NCI-H1105 treated with DMSO at 0.1 percent for 48 hours (cell line): ENCODE measurements around the gene SPON2.
A peak's percentile ranks its signal among the peaks of the same experiment; 100 is the strongest.

ENCODE experiments used
- DNase-seq: peaks from one replicate; lab custom pipeline; 2025; lab: John Stamatoyannopoulos, UW

Gene SPON2

DNA sequence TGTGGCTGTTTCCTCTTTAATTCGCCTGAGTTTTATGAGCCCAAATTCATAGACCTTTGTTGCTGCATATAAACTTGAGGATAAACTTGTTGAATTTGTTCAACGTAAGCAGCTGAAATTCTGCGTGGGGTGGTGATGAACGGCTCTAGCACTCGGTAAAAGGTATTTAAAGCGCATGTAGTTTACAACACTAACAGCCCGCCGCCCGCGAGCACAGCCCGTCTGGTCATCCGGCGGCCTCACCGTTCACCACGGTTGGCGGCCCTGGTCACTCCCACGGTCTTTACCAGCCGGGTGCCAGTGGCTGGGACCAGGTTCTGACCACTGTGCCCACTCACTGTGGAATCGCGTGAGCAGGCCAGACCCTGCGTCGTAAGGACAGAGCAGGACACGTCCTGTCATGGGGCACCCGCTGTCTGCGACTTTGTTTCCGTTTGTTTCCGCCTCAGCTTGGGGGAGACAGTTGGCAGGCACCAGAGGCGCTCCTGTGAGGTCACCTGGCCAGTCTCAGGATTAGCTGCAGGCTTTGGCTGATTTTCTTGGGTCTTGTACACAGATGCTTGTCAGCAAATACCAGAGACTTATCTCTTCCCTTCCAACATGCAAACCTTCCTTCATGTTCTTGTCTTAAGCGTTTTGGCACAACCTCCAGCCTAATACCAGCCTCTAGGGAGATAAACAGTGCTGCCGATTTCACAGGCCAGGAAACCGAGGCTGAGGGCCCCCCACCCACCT is 36.8 kb upstream of the SPON2 start:
- DNase-seq, result no peak

DNA sequence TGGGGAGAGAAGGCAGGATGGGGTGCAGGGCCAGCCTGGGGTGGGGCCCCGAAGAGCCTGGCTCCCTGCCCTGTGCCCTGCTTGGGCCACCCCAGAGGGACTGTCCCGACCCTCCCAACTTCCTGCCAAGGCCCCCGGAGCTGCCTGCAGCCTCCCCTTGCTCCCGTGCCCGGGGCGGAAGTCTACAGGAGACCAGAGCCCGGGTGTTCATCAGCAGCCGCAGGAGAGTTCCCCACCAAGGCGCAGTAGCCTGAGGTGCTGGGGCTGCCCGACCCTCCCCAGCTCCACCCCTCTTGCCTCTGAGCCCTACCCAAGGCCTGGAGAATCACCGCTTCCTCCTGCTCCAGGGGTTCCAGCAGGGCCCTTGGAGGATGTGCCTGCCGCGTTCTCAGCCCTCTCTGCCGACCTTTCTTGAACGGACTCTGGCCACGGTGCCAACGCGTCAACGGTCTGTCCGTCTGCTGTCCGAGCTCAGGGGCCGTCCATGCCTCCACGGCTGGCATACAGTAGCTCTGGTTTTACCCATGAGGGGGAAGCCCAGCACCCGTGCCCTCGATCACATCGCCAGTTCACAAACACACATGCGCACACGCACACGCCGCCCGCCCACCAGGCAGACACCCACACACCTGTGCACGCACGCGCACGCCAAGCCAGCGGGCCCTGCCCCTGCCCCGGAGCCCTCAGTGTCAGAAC is 36.0 kb upstream of the SPON2 start:
- DNase-seq, result no peak

DNA sequence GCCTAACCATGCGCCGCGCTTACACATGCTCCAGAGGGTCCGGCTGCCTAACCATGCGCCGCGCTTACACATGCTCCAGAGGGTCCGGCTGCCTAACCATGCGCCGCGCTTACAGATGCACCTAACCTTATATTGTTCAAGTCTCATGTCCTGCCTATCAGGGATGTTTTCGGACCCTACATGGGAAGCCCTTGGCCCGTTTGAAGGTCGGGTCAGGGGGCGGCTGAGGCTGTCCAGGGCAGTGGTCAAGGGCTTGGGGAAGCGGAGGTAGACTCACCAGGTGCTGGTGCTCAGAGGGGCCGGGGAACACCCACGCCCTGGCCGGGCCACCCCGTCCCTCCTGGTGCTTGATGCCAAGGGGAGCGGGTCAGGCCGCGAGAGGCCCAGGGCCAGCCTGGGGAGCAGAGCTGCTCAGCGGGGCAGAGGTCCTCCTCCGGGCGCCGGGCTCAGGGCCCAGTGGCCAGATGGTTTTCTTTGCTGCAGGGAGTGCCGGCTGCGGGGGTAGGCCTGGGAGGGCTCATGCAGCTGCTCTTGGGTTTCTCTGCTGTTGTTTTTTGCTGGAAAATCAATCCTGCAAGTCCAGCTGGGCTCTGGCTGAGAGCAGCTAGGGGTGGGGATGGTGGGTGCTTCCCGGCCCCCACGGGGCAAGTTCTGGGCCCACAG is 35.4 kb upstream of the SPON2 start:
- no peak for DNase-seq

DNA sequence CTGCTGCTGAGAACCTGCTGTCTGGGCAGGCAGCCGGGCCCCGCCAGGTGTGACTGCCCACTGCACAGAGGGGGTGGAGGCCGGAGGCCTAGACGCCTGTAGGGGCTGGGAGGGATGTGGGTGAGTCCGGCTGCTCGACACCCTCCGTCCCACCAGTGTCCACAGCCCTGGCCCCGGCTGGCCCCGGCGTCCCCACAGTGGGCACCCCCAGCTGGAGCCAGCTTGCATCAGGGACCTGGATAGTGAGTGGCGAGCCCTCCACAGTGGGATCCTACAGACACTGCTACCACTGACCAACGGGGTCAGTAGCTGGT is 34.7 kb upstream of the SPON2 start:
- DNase-seq, result no peak

DNA sequence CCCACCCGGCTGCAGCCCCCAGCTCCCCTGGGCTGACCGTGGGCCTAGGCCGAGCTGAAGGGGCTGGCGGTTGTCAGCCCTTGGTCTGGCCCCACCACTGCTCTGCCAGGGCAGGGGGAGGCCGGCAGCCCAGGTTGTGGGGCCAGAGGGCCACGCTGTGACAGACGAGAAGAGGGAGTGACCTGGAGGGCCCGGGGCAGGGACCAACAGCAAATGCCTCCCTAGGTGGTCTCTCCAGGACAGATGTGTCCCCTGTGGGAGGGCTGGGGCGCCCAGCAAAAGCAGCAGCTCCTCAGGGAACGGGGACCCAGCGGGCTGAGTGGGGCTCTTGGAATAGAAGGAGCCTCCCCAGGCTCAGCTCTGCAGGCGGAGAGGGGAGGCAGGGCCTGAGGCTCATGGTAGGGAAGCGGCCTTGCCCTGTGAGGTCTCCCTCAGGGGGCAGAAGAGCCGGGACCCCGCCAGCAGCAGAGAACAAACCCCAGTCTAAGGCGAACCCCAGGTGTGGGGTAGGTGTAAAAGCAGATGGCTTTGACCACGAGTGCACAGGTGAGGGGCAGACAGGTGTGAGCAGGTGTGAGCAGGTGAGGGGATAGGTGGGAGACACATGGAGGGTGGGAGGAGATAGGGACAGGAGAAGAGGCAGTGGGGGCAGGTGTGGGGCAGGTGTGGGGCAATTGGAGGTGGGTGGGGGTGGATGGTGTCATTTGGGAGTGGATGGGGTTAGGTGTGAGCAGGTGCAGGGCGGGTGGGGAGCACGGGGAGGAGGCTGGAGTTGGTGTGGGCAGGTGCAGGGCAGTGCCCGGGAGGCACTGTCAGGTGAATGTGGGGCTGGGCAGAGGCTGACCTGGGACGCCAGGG is 34.1 kb upstream of the SPON2 start:
- peak; percentile 0 for DNase-seq

DNA sequence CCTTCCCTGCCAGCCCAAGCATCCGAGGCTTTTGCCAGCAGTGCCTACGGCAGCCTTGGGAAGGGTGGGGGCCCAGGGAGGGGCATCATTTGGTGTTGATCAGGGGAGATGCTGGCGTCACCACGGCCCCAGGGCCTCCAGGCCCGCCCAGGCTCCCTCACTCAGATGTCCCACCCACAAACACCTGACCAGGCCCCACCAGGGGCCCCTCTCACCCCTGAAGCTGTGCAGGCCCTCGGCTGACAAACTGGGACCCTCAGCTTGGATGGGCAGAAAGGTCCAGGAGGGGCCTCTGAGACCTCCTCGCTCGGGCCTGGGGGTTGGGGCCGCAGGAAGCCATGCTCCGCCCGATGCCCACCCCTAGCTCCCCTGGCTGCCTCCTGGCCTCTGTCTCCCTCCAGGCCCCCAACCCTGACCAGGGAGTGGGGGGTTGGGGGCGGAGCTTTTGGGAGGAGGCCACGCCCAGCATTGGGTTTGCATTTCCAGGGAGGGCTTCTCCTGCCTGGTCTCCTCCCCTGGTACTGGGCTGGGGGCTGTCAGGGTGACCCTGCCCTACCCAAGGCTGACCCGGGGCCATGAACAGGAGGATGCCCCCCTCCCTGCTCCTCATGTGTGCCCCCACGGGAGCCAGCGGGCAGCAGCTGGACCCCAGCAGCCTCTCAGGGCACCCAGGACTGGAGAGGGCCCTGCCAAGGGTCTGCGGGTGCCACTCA is 33.4 kb upstream of the SPON2 start:
- DNase-seq, result no peak

DNA sequence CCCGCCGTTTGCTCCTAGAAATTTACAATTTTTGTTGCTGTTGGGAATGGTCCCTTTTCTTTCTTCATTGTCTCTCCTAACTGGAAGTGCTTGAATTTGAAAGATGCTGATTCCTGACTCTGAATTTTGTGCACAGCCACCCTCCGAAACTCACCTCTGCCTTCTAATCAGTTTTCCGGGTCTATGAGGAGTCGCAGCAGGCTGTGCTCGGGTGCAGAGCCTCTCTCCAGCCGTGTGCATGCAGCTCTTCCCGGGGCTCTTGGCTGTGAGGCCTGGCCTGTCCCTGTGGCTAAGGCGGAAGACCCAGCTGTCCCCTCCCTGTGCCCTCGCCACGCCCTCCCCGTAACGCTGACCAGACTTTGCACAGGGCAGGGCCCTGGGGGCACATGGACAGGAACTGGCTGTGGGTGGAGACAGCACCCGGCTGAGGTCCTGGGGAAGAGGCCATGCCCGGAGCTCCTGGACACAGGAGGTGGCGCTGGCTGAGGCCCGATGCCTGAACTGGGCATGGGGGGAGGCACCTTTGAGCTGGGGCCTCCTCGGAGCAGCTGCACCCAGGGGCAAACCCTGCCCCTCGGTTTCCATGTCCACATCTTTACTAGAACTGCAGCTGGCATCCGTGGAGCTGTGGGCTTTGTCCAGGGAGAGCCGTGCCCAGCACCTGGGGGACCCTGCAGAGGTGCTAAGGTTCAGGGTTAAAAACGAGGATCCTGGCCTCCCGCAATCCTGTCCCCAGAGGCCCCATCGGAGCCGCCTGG is 32.6 kb upstream of the SPON2 start:
- no peak for DNase-seq

DNA sequence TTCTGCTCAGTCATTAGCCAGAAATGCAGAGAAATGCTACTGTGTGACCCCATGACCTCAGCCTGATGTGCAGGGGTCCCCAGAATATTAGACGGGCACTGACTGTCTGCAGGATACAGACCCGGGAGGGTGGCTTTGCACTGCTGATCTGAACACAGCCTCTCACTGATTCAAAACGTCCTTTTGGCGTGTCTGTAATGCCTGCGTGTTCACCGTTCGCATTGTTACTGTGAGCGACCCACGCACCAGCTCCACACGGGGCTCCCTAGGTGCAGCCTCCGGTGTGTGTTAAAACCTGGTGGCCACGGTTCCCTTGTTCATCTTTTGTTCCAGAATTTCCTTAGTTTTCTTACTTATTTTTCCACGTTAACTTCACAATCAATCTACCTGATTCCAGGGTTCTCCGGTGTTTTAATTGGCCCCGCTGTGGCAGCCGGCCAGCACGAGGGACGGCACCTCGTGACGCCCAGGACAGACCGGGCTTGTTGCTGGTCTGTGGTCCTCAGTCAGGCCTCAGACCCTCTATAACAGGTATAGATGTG is 32.0 kb upstream of the SPON2 start:
- no peak for DNase-seq

DNA sequence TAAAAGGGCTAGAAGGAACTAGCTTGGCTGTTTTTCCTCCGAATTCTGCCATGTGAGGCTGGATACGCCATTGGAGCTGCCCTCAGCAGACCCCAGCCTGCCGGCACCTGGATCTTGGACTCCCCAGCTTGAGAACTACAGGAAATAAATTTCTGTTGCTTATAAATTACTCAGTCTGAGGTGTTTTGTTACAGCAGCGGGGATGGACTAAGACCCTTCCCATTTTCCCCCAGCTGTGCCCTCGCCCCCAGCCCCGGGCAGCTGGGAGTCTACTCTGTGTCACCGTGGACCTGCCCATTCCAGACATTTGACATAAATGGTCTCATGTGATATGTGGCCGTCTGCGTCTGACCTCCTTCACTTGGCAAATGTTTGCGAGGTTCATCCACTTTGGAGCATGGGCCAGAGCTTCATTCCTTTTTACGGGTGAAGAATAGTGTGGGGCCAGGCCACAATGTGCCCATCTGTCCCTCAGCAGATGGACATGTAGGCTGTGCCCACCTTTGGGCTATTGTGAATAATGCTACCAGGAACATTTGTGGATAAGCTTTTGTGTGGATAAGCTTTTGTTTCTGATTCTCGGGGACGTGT is 30.7 kb upstream of the SPON2 start:
- DNase-seq, result no peak

DNA sequence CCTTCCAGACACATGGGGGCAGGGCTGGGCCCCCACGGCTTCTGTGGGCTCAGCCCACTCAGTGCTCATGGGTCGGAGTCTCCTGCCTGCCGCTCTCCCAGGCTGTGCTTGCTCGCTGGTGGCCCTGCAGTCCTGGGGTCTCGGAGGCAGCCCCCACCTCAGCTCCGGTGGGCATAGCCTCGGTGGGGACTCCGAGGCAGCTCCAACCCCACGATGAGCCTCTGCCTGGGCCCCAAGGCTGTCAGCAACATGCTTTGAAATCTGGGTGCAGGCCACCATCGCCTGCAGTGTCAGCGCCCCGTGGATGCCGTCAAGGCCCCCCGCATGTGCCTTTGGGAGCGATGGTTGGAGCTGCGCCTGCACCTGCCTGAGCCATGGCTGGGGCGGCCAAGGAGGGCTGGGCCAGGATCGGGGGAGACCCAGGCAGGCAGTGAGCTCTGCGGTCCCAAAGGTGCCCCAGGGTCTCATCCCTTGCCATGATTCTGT is 30.2 kb upstream of the SPON2 start:
- no peak for DNase-seq

DNA sequence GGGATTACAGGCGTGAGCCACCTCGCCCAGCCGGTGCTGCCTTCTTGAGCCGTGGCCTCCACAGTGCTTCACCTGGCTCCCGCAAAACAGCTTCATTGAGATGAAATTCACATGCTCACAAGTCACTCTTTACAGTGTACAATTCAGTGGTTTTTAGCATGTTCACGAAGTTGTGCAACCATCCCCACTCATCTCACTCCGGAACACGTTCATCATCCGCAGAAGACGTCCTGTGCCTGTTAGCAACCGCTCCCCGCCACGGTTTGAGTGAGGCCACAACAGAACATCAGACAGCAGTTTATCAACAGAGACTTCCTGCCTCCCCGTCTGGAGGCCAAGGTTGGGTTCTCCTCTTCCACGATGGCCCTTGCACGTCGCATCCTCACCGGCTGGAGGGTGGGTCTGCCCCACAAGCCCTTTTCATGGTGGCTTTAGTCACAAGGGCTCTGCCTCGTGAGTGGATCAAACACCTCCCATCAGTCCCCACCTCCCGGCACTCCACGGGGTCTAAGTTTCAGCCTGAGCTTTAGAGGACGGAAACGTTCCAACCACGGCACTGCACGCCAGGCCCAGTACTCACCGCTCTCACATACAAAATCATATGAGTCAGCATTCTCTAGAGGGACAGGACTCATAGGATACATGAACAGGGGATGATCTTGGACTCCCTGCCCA is 29.6 kb upstream of the SPON2 start:
- DNase-seq, result no peak

DNA sequence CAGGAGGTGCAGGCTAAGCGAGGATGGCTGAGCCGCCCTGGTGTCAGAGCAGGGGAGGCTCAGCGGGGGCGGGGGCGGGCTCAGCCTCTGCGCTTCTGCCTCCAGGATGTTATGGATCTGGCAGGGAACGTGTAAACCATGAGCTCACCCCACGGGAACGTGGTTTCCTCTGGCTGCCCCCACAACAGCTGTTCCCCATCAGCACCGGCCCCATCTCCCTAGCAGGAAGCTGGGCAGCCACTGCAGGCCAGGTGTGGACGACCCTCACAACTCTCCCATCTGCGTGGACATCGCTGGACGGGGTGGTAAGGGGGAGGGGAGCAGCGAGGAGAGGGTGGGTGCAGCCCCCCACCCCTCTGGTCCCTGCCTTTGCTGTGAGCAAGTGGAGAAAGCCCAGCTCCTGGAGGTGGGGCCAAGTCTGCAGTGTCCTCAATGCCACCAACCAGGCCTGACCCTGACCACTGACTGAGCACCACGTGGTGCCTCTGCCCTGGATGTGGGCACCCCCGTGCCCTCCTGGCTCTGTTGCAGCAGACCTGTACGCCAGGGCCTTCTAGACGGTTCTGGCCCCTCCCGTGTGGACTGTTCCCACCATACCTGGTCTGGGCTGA is 28.1 kb upstream of the SPON2 start:
- no peak for DNase-seq

DNA sequence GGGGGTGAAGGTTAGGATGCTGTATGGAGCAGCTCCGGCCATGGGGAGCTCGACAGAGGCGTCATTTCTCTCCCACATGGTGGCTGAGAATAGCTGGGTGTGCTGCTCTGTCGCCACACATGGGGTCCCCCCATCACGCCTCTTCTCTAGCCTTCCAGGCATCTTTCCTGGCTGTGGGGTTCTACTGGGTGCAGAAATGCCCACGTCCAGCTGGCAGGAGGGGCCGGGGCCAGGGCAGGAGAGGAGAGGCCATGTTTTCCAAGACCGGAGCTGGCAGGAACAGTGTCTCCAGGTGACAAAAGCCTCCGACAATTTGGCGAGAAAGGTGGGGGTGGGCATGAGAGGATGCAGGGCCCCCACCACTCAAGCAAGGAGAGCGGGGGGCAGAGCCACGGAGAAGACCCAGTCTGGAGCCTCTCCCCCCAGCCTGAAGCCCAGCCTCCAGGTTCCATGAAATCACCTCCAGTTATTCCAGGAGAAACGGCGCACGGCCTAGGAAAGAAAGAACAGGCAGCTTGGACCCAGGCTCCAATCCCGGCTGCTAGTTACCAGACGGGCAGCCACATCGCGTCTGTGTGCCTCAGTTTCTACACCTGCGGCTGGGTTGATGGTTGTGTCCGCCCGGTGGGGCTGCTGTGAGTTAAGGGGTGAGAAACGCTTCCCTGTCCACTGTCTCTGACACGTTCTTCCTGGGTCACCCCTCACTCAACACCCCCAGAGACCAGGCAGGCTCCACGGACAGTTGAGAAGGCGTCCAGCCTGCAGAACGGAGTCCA is 27.4 kb upstream of the SPON2 start:
- DNase-seq, result no peak

DNA sequence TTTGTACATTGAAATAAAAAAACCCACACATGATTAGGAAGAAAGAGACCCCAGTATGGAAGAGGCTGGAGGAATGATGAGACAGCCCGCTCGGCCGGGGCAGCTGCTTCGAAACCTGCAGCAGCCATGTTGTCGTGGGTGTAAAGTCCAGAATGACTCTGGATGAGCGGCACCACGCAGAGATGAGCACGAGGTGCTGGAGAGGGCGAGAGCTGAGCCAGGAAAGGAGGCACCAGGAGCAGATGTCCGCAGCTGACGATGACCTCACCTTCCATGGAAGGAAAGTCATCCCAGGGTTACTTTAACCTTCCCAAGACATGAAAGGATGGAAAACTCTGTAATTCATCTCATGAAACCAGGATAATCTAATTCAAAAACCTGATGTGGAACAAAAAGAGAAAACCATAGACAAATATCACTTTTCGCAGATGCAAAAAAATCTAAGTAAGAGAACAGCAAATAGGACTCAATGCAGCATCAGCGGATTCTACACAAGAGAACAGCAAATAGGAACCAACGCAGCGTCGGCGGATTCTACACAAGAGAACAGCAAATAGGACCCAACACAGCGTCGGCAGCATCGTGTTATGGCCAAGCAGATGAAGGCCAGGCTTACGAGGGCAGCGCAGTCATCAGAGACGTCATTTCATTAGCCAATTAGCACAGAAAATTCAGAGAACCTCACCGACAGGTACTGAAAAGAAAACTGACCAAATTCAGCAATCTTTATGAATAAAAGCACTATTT is 25.9 kb upstream of the SPON2 start:
- no peak for DNase-seq

DNA sequence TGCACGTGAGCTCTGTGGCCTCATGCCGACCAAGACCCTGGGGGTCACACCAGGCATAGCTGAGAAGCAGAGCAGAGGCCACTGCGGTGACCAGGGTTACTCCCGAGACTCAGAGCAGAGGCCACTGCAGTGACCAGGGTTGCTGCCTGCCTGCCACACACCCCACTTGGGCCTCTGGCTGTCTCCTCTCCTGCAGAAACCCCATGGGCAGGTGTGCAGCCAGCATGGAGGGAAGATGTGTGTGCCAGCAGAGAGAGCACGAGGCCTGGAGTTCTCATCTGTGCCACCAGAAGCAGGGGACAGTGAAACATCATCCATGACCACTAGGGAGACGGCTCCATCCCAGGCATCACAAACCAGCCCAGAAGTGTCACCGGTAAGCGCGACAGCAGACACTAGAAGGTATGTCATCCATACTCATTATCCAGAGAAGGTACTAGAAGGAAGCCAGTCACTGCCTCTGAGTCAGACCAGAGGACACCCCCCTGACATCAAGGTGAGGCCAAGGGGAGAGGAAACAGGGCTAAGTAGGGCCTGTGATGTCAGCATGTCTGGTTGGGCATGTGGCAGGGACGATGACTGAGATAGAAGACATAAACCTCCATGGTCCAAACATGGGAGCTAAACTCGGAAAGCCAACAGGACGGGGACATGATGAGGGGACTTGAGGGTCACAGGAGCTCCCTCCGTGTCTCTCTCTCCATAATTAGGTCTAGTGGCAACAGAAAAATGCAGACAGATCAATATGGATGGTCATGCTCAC is 24.2 kb upstream of the SPON2 start:
- no peak for DNase-seq

DNA sequence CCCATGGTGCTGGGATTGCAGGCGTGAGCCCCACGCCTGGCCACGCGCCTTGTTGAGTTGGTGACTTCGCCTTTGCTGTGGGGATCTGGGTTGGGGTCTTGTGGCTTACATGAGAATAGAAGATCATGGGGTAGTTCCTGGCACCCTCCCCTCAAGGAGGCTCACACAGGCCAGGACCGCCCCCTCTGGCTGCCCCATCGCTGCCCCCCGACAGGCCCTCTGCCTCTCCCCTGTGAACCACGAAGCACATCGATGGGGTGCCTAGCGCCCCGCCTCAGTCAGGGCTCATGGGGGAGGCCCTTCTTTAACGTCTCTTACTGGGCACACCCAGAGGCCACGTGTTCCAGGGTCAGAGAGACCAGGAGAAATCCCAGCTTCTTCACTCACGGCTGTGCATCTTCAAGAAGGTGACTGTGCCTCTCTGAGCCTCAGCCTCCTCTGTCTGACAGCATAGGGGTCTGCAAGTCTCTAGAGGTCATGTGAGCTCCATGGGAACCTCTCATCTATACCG is 23.6 kb upstream of the SPON2 start:
- no peak for DNase-seq
